ENCODE results near the gene MTERF4.

DNA sequence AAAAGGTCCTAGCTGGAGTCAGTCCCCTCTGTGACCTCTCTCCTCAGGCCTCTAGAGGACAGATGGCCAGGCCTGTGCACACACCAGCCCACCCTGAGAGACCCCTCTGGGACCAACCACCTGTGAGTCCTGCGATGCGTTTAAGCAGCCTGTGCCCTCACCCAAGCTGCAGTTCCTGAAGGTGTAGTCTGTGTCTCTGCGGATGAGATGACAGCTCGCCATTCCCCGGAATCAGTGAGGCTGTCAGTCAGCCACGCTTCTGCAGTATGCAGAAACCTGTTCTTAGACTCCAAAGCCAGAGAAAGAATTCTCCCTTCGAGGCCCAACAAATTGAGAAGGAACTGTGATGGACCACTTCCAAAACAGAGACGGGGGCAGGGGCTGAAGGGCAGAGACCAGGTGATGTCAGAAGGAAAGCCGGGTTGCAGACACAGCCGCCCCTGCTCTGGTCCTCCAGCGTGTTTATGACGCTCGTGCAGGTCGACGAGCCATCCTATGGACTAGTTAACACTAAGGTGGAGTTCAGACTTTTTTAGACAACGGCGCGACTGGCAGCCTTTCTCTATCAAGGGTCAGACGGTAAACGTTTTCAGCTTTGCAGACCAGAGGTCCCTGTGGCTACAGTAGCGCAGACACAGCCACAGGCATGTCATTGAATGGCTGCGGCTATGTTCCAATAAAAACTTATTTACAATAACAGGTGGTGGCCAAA, 10.2 kb downstream of the MTERF4 start:
- TF ChIP-seq, protein P1, sequence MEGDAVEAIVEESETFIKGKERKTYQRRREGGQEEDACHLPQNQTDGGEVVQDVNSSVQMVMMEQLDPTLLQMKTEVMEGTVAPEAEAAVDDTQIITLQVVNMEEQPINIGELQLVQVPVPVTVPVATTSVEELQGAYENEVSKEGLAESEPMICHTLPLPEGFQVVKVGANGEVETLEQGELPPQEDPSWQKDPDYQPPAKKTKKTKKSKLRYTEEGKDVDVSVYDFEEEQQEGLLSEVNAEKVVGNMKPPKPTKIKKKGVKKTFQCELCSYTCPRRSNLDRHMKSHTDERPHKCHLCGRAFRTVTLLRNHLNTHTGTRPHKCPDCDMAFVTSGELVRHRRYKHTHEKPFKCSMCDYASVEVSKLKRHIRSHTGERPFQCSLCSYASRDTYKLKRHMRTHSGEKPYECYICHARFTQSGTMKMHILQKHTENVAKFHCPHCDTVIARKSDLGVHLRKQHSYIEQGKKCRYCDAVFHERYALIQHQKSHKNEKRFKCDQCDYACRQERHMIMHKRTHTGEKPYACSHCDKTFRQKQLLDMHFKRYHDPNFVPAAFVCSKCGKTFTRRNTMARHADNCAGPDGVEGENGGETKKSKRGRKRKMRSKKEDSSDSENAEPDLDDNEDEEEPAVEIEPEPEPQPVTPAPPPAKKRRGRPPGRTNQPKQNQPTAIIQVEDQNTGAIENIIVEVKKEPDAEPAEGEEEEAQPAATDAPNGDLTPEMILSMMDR (IDR thresholded peaks at IDR 0.05): no peak
- TF ChIP-seq POLR2AphosphoS5 (IDR thresholded peaks at IDR 0.05): no peak
- no peak for TF ChIP-seq POLR2A (IDR thresholded peaks at IDR 0.05)
- TF ChIP-seq EP300 (IDR thresholded peaks at IDR 0.05): no peak
